Measurements from ENCODE around the gene IL1RAPL2.
"Not testable (repeated sequence)": the region's sequence is repeated elsewhere in the genome, so short reads cannot be mapped to it uniquely, and the experiment has no call there.

- not testable (repeated sequence) for TF ChIP-seq CTCF (IDR thresholded peaks at IDR 0.05; ENCODE audit: low read depth, low read length, poor library complexity, severe bottlenecking); EZH2phosphoT487 (IDR thresholded peaks at IDR 0.05; ENCODE audit: borderline replicate concordance, low read length)
Measured at GRCh38 chrX:105028962-105029361, 463.0 kb downstream of the IL1RAPL2 start.

Data from DOHH2 (cell line).